ENCODE data around the gene ASCL3.

GRCh38 chr11:8964324-8965320 is 21.8 kb upstream of the ASCL3 start, which contains the start of gene TMEM9B:
- TF ChIP-seq, protein P1, sequence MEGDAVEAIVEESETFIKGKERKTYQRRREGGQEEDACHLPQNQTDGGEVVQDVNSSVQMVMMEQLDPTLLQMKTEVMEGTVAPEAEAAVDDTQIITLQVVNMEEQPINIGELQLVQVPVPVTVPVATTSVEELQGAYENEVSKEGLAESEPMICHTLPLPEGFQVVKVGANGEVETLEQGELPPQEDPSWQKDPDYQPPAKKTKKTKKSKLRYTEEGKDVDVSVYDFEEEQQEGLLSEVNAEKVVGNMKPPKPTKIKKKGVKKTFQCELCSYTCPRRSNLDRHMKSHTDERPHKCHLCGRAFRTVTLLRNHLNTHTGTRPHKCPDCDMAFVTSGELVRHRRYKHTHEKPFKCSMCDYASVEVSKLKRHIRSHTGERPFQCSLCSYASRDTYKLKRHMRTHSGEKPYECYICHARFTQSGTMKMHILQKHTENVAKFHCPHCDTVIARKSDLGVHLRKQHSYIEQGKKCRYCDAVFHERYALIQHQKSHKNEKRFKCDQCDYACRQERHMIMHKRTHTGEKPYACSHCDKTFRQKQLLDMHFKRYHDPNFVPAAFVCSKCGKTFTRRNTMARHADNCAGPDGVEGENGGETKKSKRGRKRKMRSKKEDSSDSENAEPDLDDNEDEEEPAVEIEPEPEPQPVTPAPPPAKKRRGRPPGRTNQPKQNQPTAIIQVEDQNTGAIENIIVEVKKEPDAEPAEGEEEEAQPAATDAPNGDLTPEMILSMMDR (IDR thresholded peaks at IDR 0.05): 0 out of 2 replicates have a peak, but pooled peaks have one; percentile 3
- no peak for TF ChIP-seq ZFX (IDR thresholded peaks at IDR 0.05; ENCODE audit: borderline replicate concordance)
